ENCODE measurements around the gene IRAK4.

Gene IRAK4

GRCh38 chr12:43764528-43764927 lies 5.8 kb downstream of the IRAK4 start:
- DNase-seq (ENCODE audit: low read depth in 2 of 2, low spot score in 1 of 2), result no peak

GRCh38 chr12:43766291-43766690 lies 7.5 kb downstream of the IRAK4 start:
- no peak for DNase-seq (ENCODE audit: low read depth in 2 of 2, low spot score in 1 of 2)

DNA sequence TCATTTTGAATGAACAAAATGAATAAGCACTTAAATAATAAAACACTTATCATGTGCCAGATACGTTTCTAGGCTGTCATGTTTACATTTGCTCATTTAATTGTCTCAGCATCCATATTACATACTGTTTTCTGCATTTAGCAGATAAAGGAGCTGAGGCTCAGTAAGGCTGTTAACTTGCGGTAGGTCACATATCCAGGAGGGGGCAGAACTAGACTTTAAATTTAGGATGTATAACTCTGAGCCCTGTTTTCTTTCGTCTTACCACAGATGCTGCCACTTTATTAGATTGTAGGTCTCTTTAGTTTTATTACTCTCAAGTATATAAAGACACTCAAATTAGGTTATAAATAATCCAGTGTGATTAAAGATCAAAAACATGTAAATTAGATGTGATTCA lies 17.7 kb downstream of the IRAK4 start:
- no peak for DNase-seq (ENCODE audit: low read depth in 2 of 2, low spot score in 1 of 2)

DNA sequence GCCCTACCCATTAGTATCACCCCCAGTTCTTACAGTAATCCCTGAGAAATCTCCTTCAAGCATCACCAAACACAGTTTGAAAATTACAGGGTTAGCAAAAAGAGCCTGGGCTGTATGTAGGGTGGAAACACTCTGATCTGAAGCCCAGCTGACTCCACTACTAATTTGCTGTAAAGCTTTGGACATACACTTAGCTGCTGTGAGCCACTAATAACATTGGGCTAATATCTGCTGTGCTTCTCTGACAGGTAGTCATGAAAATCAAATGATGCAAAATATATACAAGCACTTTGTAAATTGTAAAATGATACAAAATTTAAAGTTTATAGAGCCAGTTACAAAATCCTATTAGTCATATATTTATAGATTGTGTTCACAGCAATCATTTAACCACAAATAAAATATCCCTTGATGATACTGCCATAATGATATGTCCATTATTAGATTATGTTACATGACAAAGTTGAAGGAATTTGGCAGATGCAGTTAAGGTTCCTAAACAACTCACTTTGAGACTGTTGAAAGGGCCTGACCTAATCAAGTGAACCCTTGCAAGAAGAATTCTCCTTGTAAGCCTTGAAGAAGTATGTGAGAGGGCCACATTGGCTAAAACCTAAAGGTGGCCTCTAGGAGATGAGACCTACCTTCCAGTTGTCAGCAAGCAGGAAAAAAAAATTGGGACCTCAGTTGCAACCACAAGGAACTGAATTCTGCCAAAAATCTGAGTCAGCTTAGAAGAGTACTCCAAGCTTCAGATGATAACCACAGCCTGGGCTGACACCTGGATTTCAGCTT lies 28.3 kb downstream of the IRAK4 start:
- DNase-seq (ENCODE audit: low read depth in 2 of 2, low spot score in 1 of 2), result no peak

DNA sequence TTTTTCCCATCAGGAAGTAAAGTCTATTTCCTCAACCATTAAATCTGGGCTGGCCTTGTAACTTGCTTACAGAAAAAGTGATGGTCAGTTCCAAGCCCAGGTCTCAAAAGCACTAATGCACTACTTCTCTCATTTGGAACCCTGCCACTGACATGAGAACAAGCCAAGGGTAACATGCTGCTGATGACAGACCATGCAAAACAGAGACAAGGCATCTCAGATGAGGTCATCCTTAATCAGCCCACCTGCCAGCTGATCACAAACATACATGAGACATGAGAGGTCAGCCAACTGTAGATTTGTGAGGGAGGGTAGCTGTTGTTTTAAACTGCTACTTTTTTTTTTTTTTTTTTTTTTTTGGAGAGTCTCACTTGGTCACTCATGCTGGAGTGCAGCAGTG lies 31.2 kb downstream of the IRAK4 start:
- no peak for DNase-seq (ENCODE audit: low read depth in 2 of 2, low spot score in 1 of 2)

- no peak for DNase-seq (ENCODE audit: low read depth in 2 of 2, low spot score in 1 of 2)
Observed at GRCh38 chr12:43795716-43796280, 37.0 kb downstream of the IRAK4 start.

DNA sequence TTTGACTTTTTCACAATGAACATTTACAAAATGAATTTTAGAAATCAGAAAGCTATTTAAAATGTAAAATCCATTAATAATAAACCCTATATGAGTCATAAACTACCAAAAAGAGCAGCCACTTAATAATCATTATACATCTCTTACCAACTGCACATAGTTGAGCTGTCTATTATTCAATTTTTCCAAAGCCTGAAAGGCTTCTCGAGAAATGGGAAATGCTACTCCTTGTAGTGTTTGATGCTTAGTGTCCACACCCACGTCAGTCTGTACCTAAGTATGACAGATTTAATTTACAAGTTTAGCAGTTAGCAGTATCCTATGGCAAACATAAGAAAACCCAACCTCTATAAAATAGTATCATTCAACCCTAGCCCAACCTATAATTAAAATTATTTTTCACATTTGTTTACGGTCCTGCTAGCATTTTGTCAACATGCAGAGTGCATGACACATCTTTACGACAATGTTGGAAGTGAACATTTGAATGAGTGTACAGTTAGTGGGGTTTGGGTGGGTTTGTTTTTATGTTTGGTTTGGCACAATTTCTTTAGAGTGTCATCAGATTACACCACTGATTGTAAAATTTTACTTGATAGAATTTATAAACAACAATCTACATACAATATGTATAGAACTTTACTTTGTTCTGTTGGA lies 38.9 kb downstream of the IRAK4 start:
- DNase-seq (ENCODE audit: low read depth in 2 of 2, low spot score in 1 of 2), result no peak

GRCh38 chr12:43805149-43805859 lies 46.6 kb downstream of the IRAK4 start:
- no peak for DNase-seq (ENCODE audit: low read depth in 2 of 2, low spot score in 1 of 2)

- peak; percentile 61 to 73 for DNase-seq (ENCODE audit: low read depth in 2 of 2, low spot score in 1 of 2)
Observed at GRCh38 chr12:43805860-43806736, 47.3 kb downstream of the IRAK4 start, which contains the start of gene TWF1. TSS of gene TWF1 (minus strand) at chr12:43806317. CDS start at chr12:43806245, 72 bp downstream.

DNA sequence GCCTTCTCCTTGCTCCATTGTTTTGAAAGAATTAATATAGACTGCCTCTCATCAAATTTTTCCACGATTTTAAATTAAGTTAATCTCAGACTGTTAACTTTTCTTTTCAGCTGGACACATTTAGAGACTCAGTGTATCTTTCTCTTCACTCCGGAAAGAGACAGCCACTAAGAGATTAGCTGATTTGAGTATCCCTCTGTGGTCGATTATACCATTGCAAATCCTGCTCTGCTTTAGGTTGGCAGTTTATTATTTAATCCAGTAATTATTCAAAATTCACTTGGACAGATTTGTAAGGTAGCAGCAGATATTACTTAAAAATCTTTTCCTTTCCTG lies 48.0 kb downstream of the IRAK4 start:
- DNase-seq (ENCODE audit: low read depth in 2 of 2, low spot score in 1 of 2), result no peak

DNA sequence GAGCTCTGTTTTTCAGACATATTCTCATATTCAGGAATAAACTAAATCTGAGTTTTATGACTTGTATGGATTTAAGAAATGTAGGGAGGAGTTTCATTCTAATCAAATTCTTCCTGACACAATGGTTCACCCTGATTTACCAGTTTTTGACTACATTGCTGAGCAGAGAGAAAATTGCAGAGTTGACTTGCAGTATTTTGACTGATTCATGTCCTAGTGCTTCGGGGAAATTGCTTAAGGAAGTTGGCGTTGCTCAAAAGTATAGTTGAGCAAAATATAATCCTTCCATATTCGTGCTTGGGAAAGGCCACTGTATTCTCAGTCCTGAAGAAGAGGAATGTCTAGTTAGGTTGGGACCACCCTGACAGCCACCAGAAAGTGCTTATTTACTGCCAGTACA lies 48.6 kb downstream of the IRAK4 start:
- DNase-seq (ENCODE audit: low read depth in 2 of 2, low spot score in 1 of 2), result no peak

DNA sequence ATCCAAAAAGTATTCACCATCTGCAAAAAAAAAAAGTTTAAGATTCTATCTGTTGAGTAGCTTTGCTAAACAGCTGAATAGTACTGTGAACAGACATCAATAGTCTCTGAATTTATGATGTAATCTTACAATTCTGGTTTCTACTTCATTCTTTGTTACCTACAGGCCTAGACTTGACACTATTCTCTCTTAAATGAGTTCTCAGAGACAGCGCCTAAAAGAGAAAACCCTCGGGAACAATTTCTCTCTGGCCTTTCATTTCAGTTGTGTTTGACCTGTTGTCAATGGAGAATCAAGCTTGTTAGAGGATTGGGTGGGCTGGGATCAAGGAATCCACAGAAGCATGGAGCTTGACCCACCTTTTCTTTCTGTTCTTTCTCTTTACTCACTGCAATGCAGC lies 53.3 kb downstream of the IRAK4 start:
- DNase-seq (ENCODE audit: low read depth in 2 of 2, low spot score in 1 of 2), result no peak

DNA sequence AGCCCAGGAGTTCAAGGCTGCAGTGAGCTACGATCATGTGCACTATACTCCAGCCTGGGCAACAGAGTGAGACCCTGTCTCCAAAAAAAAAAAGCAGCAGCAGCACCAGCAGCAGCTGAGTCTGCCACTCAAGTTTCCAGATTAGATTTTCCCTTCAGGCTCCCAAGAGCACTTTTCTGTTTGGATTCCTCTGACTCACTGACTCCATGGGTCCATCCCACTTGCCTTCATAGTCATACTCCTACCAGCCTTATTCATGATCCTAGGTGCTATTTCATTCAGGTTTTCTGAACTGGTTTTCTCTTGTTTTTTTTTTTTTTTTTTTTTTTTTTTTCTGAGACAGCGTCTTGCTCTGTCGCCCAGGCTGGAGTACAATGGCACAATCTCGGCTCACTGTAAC lies 54.2 kb downstream of the IRAK4 start:
- no peak for DNase-seq (ENCODE audit: low read depth in 2 of 2, low spot score in 1 of 2)

GRCh38 chr12:43815416-43815815 lies 56.7 kb downstream of the IRAK4 start:
- no peak for DNase-seq (ENCODE audit: low read depth in 2 of 2, low spot score in 1 of 2)

DNA sequence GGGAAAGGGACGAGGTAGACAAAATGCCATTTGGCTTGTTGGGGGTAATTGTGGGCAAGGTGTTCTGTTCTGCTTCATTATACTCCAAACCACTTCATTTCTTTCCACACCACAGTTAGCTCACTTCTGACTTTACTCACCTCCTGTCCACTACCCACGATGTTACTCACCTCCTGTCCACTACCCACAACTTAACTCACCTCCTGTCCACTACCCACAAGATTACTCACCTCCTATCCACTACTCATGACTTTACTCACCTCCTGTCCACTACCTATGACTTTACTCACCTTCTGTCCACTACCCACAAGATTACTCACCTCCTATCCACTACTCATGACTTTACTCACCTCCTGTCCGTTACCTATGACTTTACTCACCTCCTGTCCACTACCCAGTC lies 57.4 kb downstream of the IRAK4 start:
- DNase-seq (ENCODE audit: low read depth in 2 of 2, low spot score in 1 of 2), result no peak

- DNase-seq (ENCODE audit: low read depth in 2 of 2, low spot score in 1 of 2), result no peak
Observed at GRCh38 chr12:43824207-43824775, 65.5 kb downstream of the IRAK4 start.

DNA sequence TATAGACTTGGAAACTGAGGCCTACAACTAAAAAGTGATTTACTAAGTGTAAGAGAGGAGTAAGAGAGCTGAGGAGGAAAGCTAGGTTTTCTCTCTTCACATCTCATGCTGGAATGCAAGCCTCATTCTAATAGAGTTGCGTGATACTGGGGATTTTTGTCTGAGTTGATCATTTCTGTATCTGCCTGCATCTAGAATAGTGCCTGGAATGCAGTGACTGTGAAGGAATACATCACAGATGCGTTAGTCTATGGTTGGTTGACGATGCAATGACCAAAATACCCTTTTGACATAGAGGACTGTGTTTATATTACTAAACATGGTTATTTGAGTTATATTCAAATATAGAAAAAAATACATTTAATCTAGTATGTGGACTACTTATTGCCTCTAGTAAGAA lies 67.9 kb downstream of the IRAK4 start:
- DNase-seq (ENCODE audit: low read depth in 2 of 2, low spot score in 1 of 2), result no peak

DNA sequence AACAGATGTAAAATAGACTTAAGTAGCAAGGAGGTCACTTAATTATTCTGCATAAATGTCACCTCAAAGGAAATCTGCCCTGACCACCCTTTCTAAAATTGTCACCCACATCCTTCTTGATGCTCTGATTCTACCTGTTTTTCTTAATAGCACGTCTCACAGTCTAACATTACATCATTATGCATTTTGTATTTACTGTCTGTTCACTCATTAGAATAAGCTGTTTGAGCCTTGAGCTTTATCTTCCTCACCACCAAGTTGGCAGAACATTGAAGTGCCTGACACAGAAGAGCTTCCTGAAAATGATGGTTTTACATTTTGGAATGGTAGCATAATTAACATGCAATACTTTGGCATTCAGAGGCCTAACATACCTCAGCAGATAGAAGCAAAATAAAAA lies 68.3 kb downstream of the IRAK4 start:
- DNase-seq (ENCODE audit: low read depth in 2 of 2, low spot score in 1 of 2), result no peak

GRCh38 chr12:43832463-43833168 lies 73.9 kb downstream of the IRAK4 start:
- DNase-seq (ENCODE audit: low read depth in 2 of 2, low spot score in 1 of 2), result no peak

- no peak for DNase-seq (ENCODE audit: low read depth in 2 of 2, low spot score in 1 of 2)
Observed at GRCh38 chr12:43835264-43835655, 76.5 kb downstream of the IRAK4 start.

Measured in stimulated activated CD8-positive, alpha-beta memory T cell treated with anti-CD3 and anti-CD28 coated beads, Interleukin-4, amount 100 ng/mL, for 4 hours (primary cell).